Activated B cell treated with CpG ODN at 0.5 μM for 24 hours (primary cell): Measurements from ENCODE around the gene THSD7A. TPM values are rescaled to one million over a fixed set of nuclear protein-coding genes. Genes with fewer than 3 reads are reported as not detected.

Experiments used
- ATAC-seq: fragments of 200-7000 bp; cut with Tn5 transposase; one replicate; pipeline ENCODE4 v1.10.0; 2021; ENCODE audit warnings: low read depth, mild to moderate bottlenecking, moderate library complexity
- CTCF ChIA-PET: fragments of 350-600 bp; sonication (Branson Sonifier 250); formaldehyde crosslinking; loops from one replicate; lab custom pipeline; 2021; ENCODE audit warnings: antibody characterized with exemption; lab: Charles Lee
- POLR2A ChIA-PET: fragments of 350-600 bp; sonication (Branson Sonifier 250); formaldehyde crosslinking; loops from one replicate; lab custom pipeline; 2021; ENCODE audit warnings: antibody characterized with exemption; lab: Charles Lee
- DNase-seq: peaks from one replicate; pipeline ENCODE4 v3.0.0; 2022
- H3K27ac Mint-ChIP-seq: one replicate; pipeline ENCODE4 v1.8.0; 2020; ENCODE audit warnings: mixed read lengths
- H3K27me3 Mint-ChIP-seq: one replicate; pipeline ENCODE4 v1.8.0; 2021; ENCODE audit warnings: mixed read lengths
- H3K36me3 Mint-ChIP-seq: one replicate; pipeline ENCODE4 v1.8.0; 2021; ENCODE audit warnings: low read depth, mixed read lengths
- H3K4me1 Mint-ChIP-seq: one replicate; pipeline ENCODE4 v1.8.0; 2021; ENCODE audit warnings: mixed read lengths
- H3K4me3 Mint-ChIP-seq: one replicate; pipeline ENCODE4 v1.8.0; 2020; ENCODE audit warnings: mild to moderate bottlenecking, mixed read lengths
- H3K9me3 Mint-ChIP-seq: one replicate; pipeline ENCODE4 v1.8.0; 2020; ENCODE audit warnings: mixed read lengths
- CTCF ChIP-seq: fragments of 200-600 bp; IDR thresholded peaks from one replicate; pipeline ENCODE4 v1.8.0; 2022; ENCODE audit warnings: antibody characterized with exemption, mild to moderate bottlenecking
- intact Hi-C: fragments of 100-400 bp; cut with micrococcal nuclease; formaldehyde crosslinking; loops from one replicate; pipeline ENCODE4 v1.15.1; 2024
- total RNA-seq: library from RNA; stranded (reverse); gene quantifications from 2 replicates; pipeline ENCODE4 v1.2.3, GENCODE V29; 2022

Gene THSD7A
- total RNA-seq, 1 donor from 2014 or later = not detected

GRCh38 chr7:11843113-11843765 is 11.2 kb upstream of the THSD7A start:
- ChIA-PET CTCF (no interaction called here), POLR2A (no interaction called here)
- intact Hi-C loops = no loop called here
- no peak for ATAC-seq
- H3K27me3 Mint-ChIP-seq = no peaks in the 10 kb centered on the region
- H3K4me3 Mint-ChIP-seq = no peak overlapping the region
- H3K36me3 Mint-ChIP-seq = no peaks in the 10 kb centered on the region
- TF ChIP-seq CTCF = no peak
- H3K4me1 Mint-ChIP-seq = no peaks in the 10 kb centered on the region
- H3K27ac Mint-ChIP-seq = no peak overlapping the region
- DNase-seq = no peak
- H3K9me3 Mint-ChIP-seq = no peaks in the 10 kb centered on the region

GRCh38 chr7:11841657-11842056 is 9.7 kb upstream of the THSD7A start:
- TF ChIP-seq CTCF = no peak
- H3K4me3 Mint-ChIP-seq = no peak overlapping the region
- H3K4me1 Mint-ChIP-seq = no peaks in the 10 kb centered on the region
- no peak for DNase-seq
- CTCF ChIA-PET = no interaction called here
- no peaks in the 10 kb centered on the region for H3K36me3 Mint-ChIP-seq
- POLR2A ChIA-PET = no interaction called here
- H3K9me3 Mint-ChIP-seq = no peaks in the 10 kb centered on the region
- H3K27ac Mint-ChIP-seq = no peak overlapping the region
- no peak for ATAC-seq
- intact Hi-C loops = no loop called here
- H3K27me3 Mint-ChIP-seq = no peaks in the 10 kb centered on the region

GRCh38 chr7:11835260-11835659 is 3.3 kb upstream of the THSD7A start:
- intact Hi-C loops = loop anchor here (5.0 kb wide), 1 partner anchor 657 kb away; no protein-coding TSS in a partner anchor
- ATAC-seq (no peak), DNase-seq (no peak)
- TF ChIP-seq CTCF = no peak
- Mint-ChIP-seq H3K36me3 (no peaks in the 10 kb centered on the region), H3K9me3 (no peaks in the 10 kb centered on the region), H3K27ac (no peak overlapping the region), H3K4me3 (no peak overlapping the region), H3K4me1 (peaks cover 7% of the 10 kb centered on the region), H3K27me3 (peaks cover 14% of the 10 kb centered on the region)
- ChIA-PET POLR2A (no interaction called here), CTCF (no interaction called here)

- H3K9me3 Mint-ChIP-seq = no peaks in the 10 kb centered on the region
- H3K36me3 Mint-ChIP-seq = no peaks in the 10 kb centered on the region
- no peak overlapping the region for H3K27ac Mint-ChIP-seq
- H3K27me3 Mint-ChIP-seq = peaks cover 16% of the 10 kb centered on the region
- peaks cover 7% of the 10 kb centered on the region for H3K4me1 Mint-ChIP-seq
- H3K4me3 Mint-ChIP-seq = no peak overlapping the region
- intact Hi-C loops = no loop called here
- CTCF ChIA-PET = no interaction called here
- DNase-seq (no peak), ATAC-seq (no peak)
- POLR2A ChIA-PET = no interaction called here
- no peak for TF ChIP-seq CTCF
Measured at GRCh38 chr7:11833431-11833830, 1.4 kb upstream of the THSD7A start.

GRCh38 chr7:11831156-11831735 is 752 bp downstream of the THSD7A start:
- peaks cover 7% of the 10 kb centered on the region for H3K4me1 Mint-ChIP-seq

More at GRCh38 chr7:11831156-11831735, 752 bp downstream of the THSD7A start:
- no peak for ATAC-seq
- TF ChIP-seq CTCF = no peak
- Mint-ChIP-seq H3K36me3 (no peaks in the 10 kb centered on the region), H3K9me3 (no peaks in the 10 kb centered on the region), H3K27ac (no peak overlapping the region), H3K27me3 (peaks cover 16% of the 10 kb centered on the region), H3K4me3 (no peak overlapping the region)
- DNase-seq = no peak
- POLR2A ChIA-PET = no interaction called here
- CTCF ChIA-PET = no interaction called here
- intact Hi-C loops = loop anchor here (2.0 kb wide), 1 partner anchor 34 kb away; no protein-coding TSS in a partner anchor
